ENCODE results near the gene CCL25. TPM values are rescaled to one million over a fixed set of nuclear protein-coding genes. Genes with fewer than 3 reads are reported as not detected.

CCL25 gene
- total and polyA plus RNA-seq, 8 donors, result 5.1 TPM; not detected in 7

GRCh38 chr19:8108560-8109445 lies 56.2 kb downstream of the CCL25 start:
- no peak for DNase-seq
- TF ChIP-seq EP300 (IDR thresholded peaks at IDR 0.05), result no peak
- no peak for TF ChIP-seq CTCF (IDR thresholded peaks at IDR 0.05)
- TF ChIP-seq POLR2A (IDR thresholded peaks at IDR 0.05), result no peak
- Histone ChIP-seq H3K9me3 (peaks cover 0 to 7% (median 0%) of the 10 kb centered on the region in 4 donors), H3K36me3 (no peaks in the 10 kb centered on the region), H3K4me1 (no peaks in the 10 kb centered on the region), H3K27me3 (peaks cover 0 to 17% (median 0%) of the 10 kb centered on the region in 3 donors), H3K4me3 (no peak overlapping the region), H3K27ac (no peak overlapping the region)
- 69 to 85% (median 77%) methylated on average over 12 to 19 of the region's 19 CpGs for WGBS, 5 donors
- intact Hi-C loops (cut with DNase I; ENCODE audit: low total_unique reads), result no loop called here

- peaks cover 0 to 7% (median 0%) of the 10 kb centered on the region in 4 donors for H3K9me3 ChIP-seq
- no peak overlapping the region for H3K27ac ChIP-seq
- WGBS, 5 donors, result 71 to 79% (median 73%) methylated on average over 9 to 12 of the region's 12 CpGs
- H3K4me3 ChIP-seq, result no peak overlapping the region
- no peak for TF ChIP-seq EP300 (IDR thresholded peaks at IDR 0.05)
- no peak for TF ChIP-seq CTCF (IDR thresholded peaks at IDR 0.05)
- TF ChIP-seq POLR2A (IDR thresholded peaks at IDR 0.05), result no peak
- DNase-seq, result no peak
- no peaks in the 10 kb centered on the region for H3K36me3 ChIP-seq
- H3K4me1 ChIP-seq, result no peaks in the 10 kb centered on the region
- intact Hi-C loops (cut with DNase I; ENCODE audit: low total_unique reads), result no loop called here
- peaks cover 0 to 17% (median 0%) of the 10 kb centered on the region in 3 donors for H3K27me3 ChIP-seq
Measured at GRCh38 chr19:8109455-8109854, 56.9 kb downstream of the CCL25 start.

GRCh38 chr19:8109890-8110662 lies 57.5 kb downstream of the CCL25 start:
- Histone ChIP-seq H3K36me3 (no peaks in the 10 kb centered on the region), H3K9me3 (peaks cover 0 to 7% (median 0%) of the 10 kb centered on the region in 4 donors), H3K4me3 (no peak overlapping the region), H3K4me1 (no peaks in the 10 kb centered on the region), H3K27ac (no peak overlapping the region), H3K27me3 (peaks cover 0 to 17% (median 0%) of the 10 kb centered on the region in 3 donors)
- WGBS, 5 donors, result 77 to 96% (median 90%) methylated on average over 7 of the region's 7 CpGs
- TF ChIP-seq POLR2AphosphoS5 (IDR thresholded peaks at IDR 0.05) (no peak), EP300 (IDR thresholded peaks at IDR 0.05) (no peak), CTCF (IDR thresholded peaks at IDR 0.05) (no peak), POLR2A (IDR thresholded peaks at IDR 0.05) (no peak)
- no peak for DNase-seq
- intact Hi-C loops (cut with DNase I; ENCODE audit: low total_unique reads), result no loop called here

GRCh38 chr19:8110931-8111330 lies 58.4 kb downstream of the CCL25 start:
- Histone ChIP-seq H3K27me3 (peaks cover 0 to 17% (median 0%) of the 10 kb centered on the region in 3 donors), H3K9me3 (peaks cover 0 to 7% (median 0%) of the 10 kb centered on the region in 4 donors), H3K36me3 (no peaks in the 10 kb centered on the region), H3K4me3 (no peak overlapping the region), H3K4me1 (no peaks in the 10 kb centered on the region), H3K27ac (no peak overlapping the region)
- 84 to 93% (median 90%) methylated on average over 4 to 16 of the region's 16 CpGs for WGBS, 5 donors
- intact Hi-C loops (cut with DNase I; ENCODE audit: low total_unique reads), result no loop called here
- TF ChIP-seq POLR2A (IDR thresholded peaks at IDR 0.05), result no peak
- TF ChIP-seq POLR2AphosphoS5 (IDR thresholded peaks at IDR 0.05), result no peak
- TF ChIP-seq EP300 (IDR thresholded peaks at IDR 0.05), result no peak
- TF ChIP-seq CTCF (IDR thresholded peaks at IDR 0.05), result no peak
- no peak for DNase-seq

Data from stomach (tissue), 9 donors.